Activated CD4-positive, alpha-beta T cell treated with anti-CD3 and anti-CD28 coated beads, Interleukin-2, amount 10 ng/mL, durations not matched to agents 7 days and 5 days (primary cell): ENCODE measurements around the gene ZNF318. TPM values are rescaled to one million over a fixed set of nuclear protein-coding genes. Genes with fewer than 3 reads are reported as not detected.
"Not testable (repeated sequence)": the region's sequence is repeated elsewhere in the genome, so short reads cannot be mapped to it uniquely, and the experiment has no call there.

Experiments used
- CTCF ChIA-PET: fragments of 350-600 bp; sonication (Branson Sonifier 250); formaldehyde crosslinking; loops from one replicate; lab custom pipeline; 2021; ENCODE audit warnings: antibody characterized with exemption; lab: Charles Lee
- POLR2A ChIA-PET: fragments of 350-600 bp; sonication (Branson Sonifier 250); formaldehyde crosslinking; loops from one replicate; lab custom pipeline; 2021; ENCODE audit warnings: antibody characterized with exemption; lab: Charles Lee
- DNase-seq: peaks from one replicate; pipeline ENCODE4 v3.0.0-alpha.2; 2020
- H3K27ac Mint-ChIP-seq: one replicate; pipeline ENCODE4 v1.8.0; 2021; ENCODE audit warnings: mild to moderate bottlenecking, moderate library complexity, mixed read lengths
- H3K27me3 Mint-ChIP-seq: one replicate; pipeline ENCODE4 v1.8.0; 2021; ENCODE audit warnings: mixed read lengths
- H3K36me3 Mint-ChIP-seq: one replicate; pipeline ENCODE4 v1.8.0; 2021; ENCODE audit warnings: low read depth, mixed read lengths
- H3K4me1 Mint-ChIP-seq: one replicate; pipeline ENCODE4 v1.8.0; 2021; ENCODE audit warnings: mixed read lengths
- H3K4me3 Mint-ChIP-seq: one replicate; pipeline ENCODE4 v1.8.0; 2021; ENCODE audit warnings: mild to moderate bottlenecking, moderate library complexity, mixed read lengths
- H3K9me3 Mint-ChIP-seq: one replicate; pipeline ENCODE4 v1.8.0; 2021; ENCODE audit warnings: mixed read lengths
- total RNA-seq, 2 experiments: library from RNA; stranded (reverse); gene quantifications; one replicate each; pipeline ENCODE4 v1.2.3, GENCODE V29; 2021

The ZNF318 gene
- total RNA-seq, 2 experiments from 2014 or later = 12.8 to 14.5 TPM

DNA sequence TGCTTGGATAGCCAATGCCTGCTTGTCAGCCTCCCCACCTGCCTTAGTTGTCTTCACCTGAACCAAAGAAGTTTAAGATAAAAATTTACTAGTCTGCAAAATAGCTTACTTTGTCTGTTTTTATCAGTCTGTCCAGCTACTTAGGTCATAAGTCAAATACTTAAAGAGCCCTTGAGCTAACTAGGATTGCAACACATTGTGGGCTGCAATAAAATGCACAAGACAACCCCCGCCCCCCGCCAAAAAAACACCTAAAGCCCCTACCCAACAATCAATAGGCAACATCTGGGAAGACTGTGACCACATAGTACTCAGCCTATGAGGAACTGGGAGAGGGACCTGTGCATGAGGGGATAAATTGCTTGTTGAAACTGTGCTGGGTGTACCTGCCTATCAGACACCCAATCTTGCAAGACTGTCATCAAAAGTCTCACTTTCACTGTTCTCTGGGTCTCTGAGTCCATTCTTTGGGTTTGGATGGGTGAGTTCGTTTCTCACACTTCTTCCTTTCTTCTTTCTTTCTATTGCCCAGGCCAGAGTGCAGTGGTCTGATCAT is 30.6 kb upstream of the ZNF318 start:
- no peak overlapping the region for H3K27ac Mint-ChIP-seq
- H3K9me3 Mint-ChIP-seq = no peaks in the 10 kb centered on the region
- CTCF ChIA-PET = interaction anchor here (0.7 kb wide), 1 partner anchor 18 kb away, joined by 3 read pairs; no protein-coding TSS in a partner anchor
- DNase-seq = no peak
- peaks cover 34% of the 10 kb centered on the region for H3K27me3 Mint-ChIP-seq
- no peak overlapping the region for H3K4me3 Mint-ChIP-seq
- no peaks in the 10 kb centered on the region for H3K4me1 Mint-ChIP-seq
- H3K36me3 Mint-ChIP-seq = no peaks in the 10 kb centered on the region
- POLR2A ChIA-PET = no interaction called here

DNA sequence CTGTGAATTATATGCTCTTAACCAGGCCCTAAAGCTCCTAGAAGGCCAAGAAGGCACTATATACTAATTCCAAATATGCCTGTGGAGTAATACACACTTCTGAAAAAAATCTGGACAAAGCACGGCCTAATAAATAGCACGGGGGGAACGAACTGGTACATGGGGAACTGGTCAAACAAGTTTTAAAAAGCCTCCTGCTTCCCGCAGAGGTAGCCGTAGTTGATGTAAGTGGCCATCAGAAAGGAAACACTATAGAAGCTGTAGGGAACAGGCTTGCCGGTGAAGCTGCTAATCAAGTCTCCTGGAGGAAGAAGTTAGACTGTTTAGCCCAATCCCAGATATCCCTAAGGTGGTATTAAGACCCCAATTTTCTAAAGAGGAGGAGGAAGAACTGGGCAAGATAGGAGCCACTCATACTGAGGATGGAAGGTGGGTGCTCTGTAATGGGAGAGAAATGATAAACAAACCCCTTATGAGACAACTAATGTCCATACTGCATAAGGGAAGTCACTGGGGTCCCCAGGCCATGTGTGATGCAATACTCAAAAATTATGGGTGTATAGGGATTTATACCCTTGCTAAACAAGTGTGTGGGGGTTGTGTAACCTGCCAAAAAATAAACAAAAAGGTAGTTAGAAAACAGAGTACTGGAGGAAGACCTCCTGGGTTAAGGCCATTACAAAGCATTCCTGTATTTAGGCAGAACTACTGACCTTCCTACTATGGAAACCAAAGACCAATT is 27.1 kb upstream of the ZNF318 start:
- Mint-ChIP-seq H3K36me3 (no peaks in the 10 kb centered on the region), H3K27ac (no peak overlapping the region), H3K27me3 (peaks cover 45% of the 10 kb centered on the region), H3K4me3 (no peak overlapping the region), H3K9me3 (no peaks in the 10 kb centered on the region), H3K4me1 (peaks cover 3% of the 10 kb centered on the region)
- no peak for DNase-seq
- POLR2A ChIA-PET = no interaction called here
- CTCF ChIA-PET = interaction anchor here (1.0 to 2.5 kb wide), 3 partner anchors 13 to 166 kb away, joined by 3 to 18 read pairs (median 4); no protein-coding TSS in a partner anchor

DNA sequence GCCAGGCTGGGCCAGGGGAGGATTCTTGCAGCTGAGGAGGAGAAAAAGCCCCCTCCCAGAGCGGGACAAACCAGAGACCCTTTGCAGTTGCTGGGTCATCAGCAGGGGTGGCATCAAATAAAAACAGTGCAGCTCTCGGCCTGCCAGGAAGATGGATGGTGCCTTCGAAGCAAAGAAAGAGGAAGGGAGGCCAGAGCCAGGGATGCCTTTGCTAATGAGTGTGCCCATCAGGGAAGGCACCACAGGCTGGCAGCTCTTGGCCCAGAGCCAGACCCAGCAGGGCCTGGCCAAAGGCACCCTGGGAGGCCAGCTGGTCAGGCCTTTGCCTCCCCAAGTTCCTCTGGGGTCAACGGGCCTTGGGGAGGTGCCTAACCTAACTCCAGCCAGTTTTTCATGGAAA is 26.3 kb upstream of the ZNF318 start:
- H3K27ac Mint-ChIP-seq = no peak overlapping the region
- ChIA-PET CTCF (interaction anchor here (1.0 to 1.5 kb wide), 2 partner anchors 12 to 165 kb away, joined by 3 to 4 read pairs; no protein-coding TSS in a partner anchor), POLR2A (no interaction called here)
- no peak overlapping the region for H3K4me3 Mint-ChIP-seq
- no peak for DNase-seq
- H3K36me3 Mint-ChIP-seq = no peaks in the 10 kb centered on the region
- H3K27me3 Mint-ChIP-seq = peaks cover 52% of the 10 kb centered on the region
- peaks cover 11% of the 10 kb centered on the region for H3K4me1 Mint-ChIP-seq
- H3K9me3 Mint-ChIP-seq = no peaks in the 10 kb centered on the region

DNA sequence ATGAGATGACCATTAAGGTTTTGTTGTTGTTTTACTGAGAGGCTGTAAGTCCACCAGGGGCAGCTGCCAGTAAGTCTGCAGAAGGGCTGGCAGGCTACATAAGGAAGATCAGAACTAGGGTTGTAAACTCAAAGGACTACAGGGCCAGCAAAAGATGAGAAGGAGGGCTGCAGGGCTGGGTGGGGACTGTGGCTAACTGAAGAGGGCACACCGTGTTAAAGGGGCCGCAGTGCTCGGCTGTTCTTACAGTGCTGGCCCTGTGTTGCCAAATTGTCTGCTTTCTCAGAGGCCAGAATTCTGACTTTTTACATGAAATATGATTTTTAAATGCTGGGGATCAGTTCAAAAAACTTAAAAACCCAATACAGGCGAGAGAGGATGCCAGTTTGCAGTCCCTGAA is 25.5 kb upstream of the ZNF318 start:
- CTCF ChIA-PET = interaction anchor here (1.2 to 1.5 kb wide), 3 partner anchors 25 to 164 kb away, joined by 3 read pairs; no protein-coding TSS in a partner anchor
- H3K36me3 Mint-ChIP-seq = no peaks in the 10 kb centered on the region
- no peak for DNase-seq
- H3K9me3 Mint-ChIP-seq = no peaks in the 10 kb centered on the region
- POLR2A ChIA-PET = no interaction called here
- H3K4me3 Mint-ChIP-seq = no peak overlapping the region
- H3K27ac Mint-ChIP-seq = no peak overlapping the region
- H3K27me3 Mint-ChIP-seq = peaks cover 54% of the 10 kb centered on the region
- peaks cover 17% of the 10 kb centered on the region for H3K4me1 Mint-ChIP-seq

DNA sequence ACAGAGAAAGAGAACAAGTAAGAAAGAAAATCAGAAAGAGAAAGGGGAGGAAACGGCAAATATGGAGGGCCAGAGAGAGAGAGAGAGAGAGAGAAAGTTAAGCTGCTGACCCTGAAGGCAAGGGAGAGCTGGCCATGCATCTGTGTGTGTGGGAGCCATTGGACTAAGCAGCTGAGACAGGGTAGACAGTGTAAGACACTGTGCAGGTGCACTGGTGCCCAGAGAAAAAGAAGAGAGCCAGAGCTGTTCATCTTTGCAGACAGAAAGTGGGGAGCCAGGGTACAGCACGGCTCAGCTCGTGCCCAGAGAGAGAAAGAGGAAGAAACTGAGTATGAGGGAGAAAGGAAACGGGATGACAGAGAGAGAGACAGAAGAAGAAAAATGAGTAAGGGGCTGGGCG is 24.2 kb upstream of the ZNF318 start:
- H3K36me3 Mint-ChIP-seq = no peaks in the 10 kb centered on the region
- no peak overlapping the region for H3K27ac Mint-ChIP-seq
- no peak overlapping the region for H3K4me3 Mint-ChIP-seq
- CTCF ChIA-PET = interaction anchor here (1.0 to 1.2 kb wide), 2 partner anchors 15 to 23 kb away, joined by 3 read pairs; no protein-coding TSS in a partner anchor
- no peak for DNase-seq
- no peaks in the 10 kb centered on the region for H3K9me3 Mint-ChIP-seq
- peaks cover 19% of the 10 kb centered on the region for H3K4me1 Mint-ChIP-seq
- H3K27me3 Mint-ChIP-seq = peaks cover 66% of the 10 kb centered on the region
- POLR2A ChIA-PET = no interaction called here

DNA sequence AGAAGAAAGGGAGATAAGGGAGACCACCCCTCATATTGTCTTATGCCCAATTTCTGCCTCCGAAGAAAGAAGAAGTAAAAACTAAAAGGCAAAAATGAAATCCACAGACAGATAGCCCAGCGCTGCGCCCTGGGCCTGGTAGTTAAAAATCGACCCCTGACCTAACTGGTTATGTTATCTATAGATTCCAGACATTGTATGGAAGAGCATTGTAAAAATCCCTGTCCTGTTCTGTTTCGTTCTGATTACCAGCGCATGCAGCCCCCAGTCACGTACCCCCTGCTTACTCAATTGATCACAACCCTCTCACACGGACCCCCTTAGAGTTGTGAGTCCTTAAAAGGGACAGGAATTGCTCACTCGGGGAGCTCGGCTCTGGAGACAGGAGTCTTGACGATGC is 23.7 kb upstream of the ZNF318 start:
- H3K27me3 Mint-ChIP-seq = peaks cover 69% of the 10 kb centered on the region
- POLR2A ChIA-PET, H3K4me3 Mint-ChIP-seq: not testable (repeated sequence)

DNA sequence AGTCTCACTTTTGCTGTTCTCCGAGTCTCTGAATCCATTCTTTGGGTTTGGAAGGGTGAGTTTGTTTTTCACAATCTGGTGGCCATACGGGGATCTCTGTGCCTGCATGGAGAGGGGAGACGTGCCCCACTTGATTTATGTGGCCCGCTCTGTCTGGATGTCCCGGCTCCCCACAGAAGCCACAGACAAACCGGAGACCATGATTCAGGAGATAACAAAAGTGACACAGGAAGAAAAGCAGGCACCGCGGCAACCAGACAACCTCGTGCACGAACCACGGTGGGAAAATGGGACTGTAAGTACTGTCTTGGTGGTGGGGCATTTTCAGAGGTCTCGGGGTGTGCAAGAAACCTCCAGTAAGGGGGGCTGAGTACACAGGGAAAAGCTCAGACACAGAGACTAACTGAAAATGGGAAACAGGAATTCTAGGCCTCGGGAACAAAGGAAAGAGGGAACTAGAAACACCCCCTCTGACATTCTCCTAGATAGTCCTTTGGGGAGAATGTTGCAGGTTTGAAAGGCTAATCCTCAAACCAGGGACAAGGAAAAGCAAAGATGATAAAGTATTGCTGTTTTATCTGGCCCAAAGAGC is 22.1 kb upstream of the ZNF318 start:
- peak overlapping the region; percentile 30 for H3K4me3 Mint-ChIP-seq
- H3K27ac Mint-ChIP-seq = peak overlapping the region; percentile 54
- CTCF ChIA-PET = interaction anchor here (0.6 to 0.9 kb wide), 2 partner anchors 40 to 110 kb away, joined by 3 to 4 read pairs; no protein-coding TSS in a partner anchor
- POLR2A ChIA-PET = interaction anchor here (0.6 kb wide), 2 partner anchors 135 to 137 kb away, joined by 3 read pairs; no protein-coding TSS in a partner anchor
- no peaks in the 10 kb centered on the region for H3K36me3 Mint-ChIP-seq
- peak; percentile 56 for DNase-seq
- peaks cover 20% of the 10 kb centered on the region for H3K4me1 Mint-ChIP-seq
- H3K9me3 Mint-ChIP-seq = no peaks in the 10 kb centered on the region
- peaks cover 75% of the 10 kb centered on the region for H3K27me3 Mint-ChIP-seq

More for the DNA sequence above, 23.7 kb upstream of the ZNF318 start:
- not testable (repeated sequence) for DNase-seq, H3K36me3 Mint-ChIP-seq, H3K9me3 Mint-ChIP-seq, H3K27ac Mint-ChIP-seq
- CTCF ChIA-PET = interaction anchor here (1.0 kb wide), 1 partner anchor 15 kb away, joined by 3 read pairs; no protein-coding TSS in a partner anchor
- H3K4me1 Mint-ChIP-seq = peaks cover 19% of the 10 kb centered on the region

DNA sequence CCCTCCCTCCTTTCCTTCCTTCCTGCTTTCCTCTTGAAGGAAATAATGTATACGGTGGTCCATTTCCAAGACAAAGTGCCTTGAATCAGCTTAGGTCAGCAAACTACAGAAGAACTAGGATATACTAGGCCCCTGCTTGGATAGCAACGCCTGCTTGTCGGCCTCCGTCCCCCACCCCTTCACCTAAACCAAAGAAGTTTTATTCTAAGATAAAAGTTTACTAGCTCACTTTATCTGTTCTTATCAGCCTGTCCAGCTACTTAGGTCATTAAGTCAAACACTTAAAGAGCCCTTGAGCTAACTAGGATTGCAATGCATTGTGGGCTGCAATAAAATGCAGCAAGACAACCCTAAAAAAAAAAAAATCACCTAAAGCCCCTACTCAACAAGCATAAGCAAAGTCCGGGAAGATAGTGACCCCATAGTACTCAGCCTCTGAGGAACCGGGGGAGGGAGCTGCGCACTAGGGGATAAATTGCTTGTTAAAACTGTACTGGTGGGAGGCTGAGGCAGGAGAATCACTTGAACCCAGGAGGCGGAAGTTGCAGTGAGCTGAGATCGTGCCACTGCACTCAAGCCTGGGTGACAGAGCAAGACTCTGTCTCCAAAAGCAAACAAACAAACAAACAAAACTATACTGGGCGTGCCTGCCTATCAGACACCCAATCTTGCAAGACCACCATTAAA is 21.4 kb upstream of the ZNF318 start:
- not testable (repeated sequence) for H3K36me3 Mint-ChIP-seq, DNase-seq, H3K27ac Mint-ChIP-seq, H3K9me3 Mint-ChIP-seq
- CTCF ChIA-PET = interaction anchor here (0.6 to 0.9 kb wide), 2 partner anchors 41 to 111 kb away, joined by 3 to 4 read pairs; no protein-coding TSS in a partner anchor
- H3K27me3 Mint-ChIP-seq = peaks cover 75% of the 10 kb centered on the region
- H3K4me3 Mint-ChIP-seq = peak overlapping the region; percentile 16
- POLR2A ChIA-PET = interaction anchor here (0.6 kb wide), 1 partner anchor 137 kb away, joined by 3 read pairs; no protein-coding TSS in a partner anchor
- peaks cover 26% of the 10 kb centered on the region for H3K4me1 Mint-ChIP-seq

DNA sequence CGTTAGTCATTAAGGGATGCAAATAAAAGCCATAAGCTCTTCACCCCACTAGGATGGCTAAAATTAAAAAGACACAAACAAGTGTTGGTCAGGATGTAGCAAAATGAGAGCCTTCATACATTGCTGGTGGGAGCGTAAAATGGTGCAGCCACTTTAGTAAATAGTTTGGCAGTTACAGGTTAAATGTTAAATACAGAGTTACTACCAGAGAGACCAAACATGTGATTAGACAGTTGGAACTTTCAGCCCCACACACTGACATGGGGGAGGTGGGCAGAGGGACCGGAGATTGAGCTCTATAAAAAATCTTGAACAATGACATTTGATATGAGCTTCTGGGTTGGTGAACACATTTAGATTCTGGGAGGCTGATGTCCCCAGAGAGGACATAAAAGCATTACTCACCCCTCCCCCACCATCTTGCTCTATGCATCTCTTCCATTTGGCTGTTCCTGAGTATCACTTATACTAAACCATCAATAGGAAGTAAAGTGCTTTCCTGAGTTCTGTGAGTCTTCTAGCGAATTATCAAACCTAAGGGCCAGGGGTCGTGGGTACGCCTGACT is 20.4 kb upstream of the ZNF318 start:
- no peak overlapping the region for H3K4me3 Mint-ChIP-seq
- H3K9me3 Mint-ChIP-seq = no peaks in the 10 kb centered on the region
- H3K4me1 Mint-ChIP-seq = peaks cover 33% of the 10 kb centered on the region
- DNase-seq = no peak
- H3K36me3 Mint-ChIP-seq = peaks cover 5% of the 10 kb centered on the region
- peaks cover 77% of the 10 kb centered on the region for H3K27me3 Mint-ChIP-seq
- ChIA-PET CTCF (interaction anchor here (0.6 to 1.3 kb wide), 6 partner anchors 12 to 181 kb away, joined by 3 to 9 read pairs (median 4); partner anchors contain the start of gene ZNF318), POLR2A (interaction anchor here (0.6 kb wide), 2 partner anchors 10 to 497 kb away, joined by 3 read pairs; no protein-coding TSS in a partner anchor)
- H3K27ac Mint-ChIP-seq = no peak overlapping the region

DNA sequence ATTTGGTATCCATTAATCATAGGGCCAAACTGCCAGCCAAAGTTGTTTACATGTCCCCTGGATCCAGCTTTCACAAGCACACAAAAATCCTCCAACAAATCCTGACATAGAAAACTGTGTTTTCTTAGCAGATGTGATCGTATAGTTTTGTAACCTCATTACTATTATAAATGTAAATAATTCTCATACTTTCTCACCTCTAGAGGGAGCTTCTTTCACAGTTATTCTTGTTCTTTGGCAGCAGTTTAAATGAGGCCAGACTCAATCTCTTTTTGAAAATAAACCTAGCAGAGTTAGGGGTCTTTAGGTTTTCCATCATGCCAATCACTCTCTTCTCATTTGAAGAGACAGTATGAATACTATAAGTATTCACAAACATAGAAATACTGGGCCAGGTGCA is 17.0 kb upstream of the ZNF318 start:
- Mint-ChIP-seq H3K27me3 (peaks cover 55% of the 10 kb centered on the region), H3K9me3 (peaks cover 4% of the 10 kb centered on the region), H3K4me3 (no peak overlapping the region), H3K36me3 (peaks cover 15% of the 10 kb centered on the region), H3K4me1 (peaks cover 62% of the 10 kb centered on the region), H3K27ac (no peak overlapping the region)
- no peak for DNase-seq
- ChIA-PET CTCF (interaction anchor here (0.9 to 1.4 kb wide), 5 partner anchors 17 to 91 kb away, joined by 3 to 6 read pairs (median 3); partner anchors contain the start of gene ZNF318), POLR2A (no interaction called here)

DNA sequence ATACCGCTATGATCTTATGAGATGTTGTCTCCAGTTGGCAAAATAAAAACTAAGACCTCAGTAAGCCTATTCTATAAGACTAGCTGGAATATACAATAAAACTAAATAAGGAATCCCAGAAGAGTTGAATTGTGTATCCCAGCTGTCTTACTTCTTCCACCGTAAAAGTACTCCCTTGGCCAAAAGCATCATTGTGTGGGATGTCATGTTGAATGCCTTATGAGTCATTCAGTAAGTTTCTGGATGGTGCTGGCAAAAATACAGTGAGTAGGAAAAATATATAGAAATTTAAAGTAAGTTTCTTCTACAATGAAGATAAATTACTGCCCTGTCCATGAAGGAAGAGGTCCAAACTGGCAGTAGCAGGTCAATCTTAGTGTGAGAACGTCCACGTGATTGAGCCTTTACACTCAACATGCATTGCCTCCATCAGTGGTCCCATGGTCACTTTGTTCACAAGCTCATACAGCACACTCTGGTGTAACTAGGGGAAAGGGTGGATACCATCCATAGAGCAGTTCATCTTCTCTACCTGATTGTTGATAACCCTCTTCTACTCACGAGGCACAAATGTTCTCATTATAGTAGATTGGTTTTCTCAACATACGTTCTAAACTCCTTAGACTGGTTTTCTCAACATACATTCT is 13.7 kb upstream of the ZNF318 start:
- peaks cover 4% of the 10 kb centered on the region for H3K9me3 Mint-ChIP-seq
- POLR2A ChIA-PET = interaction anchor here (0.7 kb wide), 1 partner anchor 210 kb away, joined by 3 read pairs; no protein-coding TSS in a partner anchor

More for the DNA sequence above, 13.7 kb upstream of the ZNF318 start:
- Mint-ChIP-seq H3K27ac (peak overlapping the region; percentile 93), H3K4me3 (peak overlapping the region; percentile 41), H3K36me3 (peaks cover 20% of the 10 kb centered on the region), H3K4me1 (peaks cover 51% of the 10 kb centered on the region), H3K27me3 (peaks cover 49% of the 10 kb centered on the region)
- DNase-seq = no peak
- CTCF ChIA-PET = interaction anchor here (0.7 to 2.5 kb wide), 10 partner anchors 11 to 123 kb away, joined by 3 to 18 read pairs (median 4); partner anchors contain the start of genes ABCC10 and ZNF318
